ENCODE data around the gene TGFB1I1.
"Not testable (repeated sequence)": the region's sequence is repeated elsewhere in the genome, so short reads cannot be mapped to it uniquely, and the experiment has no call there.

Gene TGFB1I1

GRCh38 chr16:31478956-31479355, 7.0 kb downstream of the TGFB1I1 start:
- ChIA-PET CTCF (no interaction called here), POLR2A (ENCODE audit: low non-redundant PET) (no interaction called here)
- peak overlapping the region; percentile 37; the same call in 1 of the 2 replicates for H3K27ac ChIP-seq
- DNase-seq (ENCODE audit: low spot score) = no peak
- no peak for TF ChIP-seq CTCF (conservative IDR thresholded peaks at IDR 0.05; ENCODE audit: low read depth)

- TF ChIP-seq CTCF (conservative IDR thresholded peaks at IDR 0.05; ENCODE audit: low read depth) = no peak
- H3K27ac ChIP-seq = no peak overlapping the region; the same call in 1 of the 2 replicates
- no peak for DNase-seq (ENCODE audit: low spot score)
- CTCF ChIA-PET = interaction anchor here (0.6 kb wide), 1 partner anchor 231 kb away, joined by 3 read pairs; no protein-coding TSS in a partner anchor
- POLR2A ChIA-PET (ENCODE audit: low non-redundant PET) = no interaction called here
These were observed 7.8 kb downstream of the TGFB1I1 start for GRCh38 chr16:31479751-31480150.

GRCh38 chr16:31480851-31481536, 9.0 kb downstream of the TGFB1I1 start:
- TF ChIP-seq CTCF (conservative IDR thresholded peaks at IDR 0.05; ENCODE audit: low read depth) = no peak
- ChIA-PET POLR2A (ENCODE audit: low non-redundant PET) (no interaction called here), CTCF (interaction anchor here (0.6 to 1.0 kb wide), 2 partner anchors 216 to 273 kb away, joined by 3 to 5 read pairs; no protein-coding TSS in a partner anchor)
- no peak overlapping the region for H3K27ac ChIP-seq
- no peak for DNase-seq (ENCODE audit: low spot score)

GRCh38 chr16:31483081-31483480, 11.1 kb downstream of the TGFB1I1 start, which contains the start of gene SLC5A2:
TSS of gene SLC5A2 (plus strand) at chr16:31483123. CDS start at chr16:31483137, 14 bp downstream.
- TF ChIP-seq CTCF (conservative IDR thresholded peaks at IDR 0.05; ENCODE audit: low read depth) = no peak
- DNase-seq (ENCODE audit: low spot score) = no peak
- no peak within 1 kb of the TSS for H3K27ac ChIP-seq
- ChIA-PET CTCF (no interaction called here), POLR2A (ENCODE audit: low non-redundant PET) (no interaction called here)

- POLR2A ChIA-PET (ENCODE audit: low non-redundant PET); DNase-seq (ENCODE audit: low spot score); H3K27ac ChIP-seq: not testable (repeated sequence)
- CTCF ChIA-PET = interaction anchor here (0.7 kb wide), 1 partner anchor 12 kb away, joined by 5 read pairs; no protein-coding TSS in a partner anchor
These were observed 12.1 kb downstream of the TGFB1I1 start for GRCh38 chr16:31484048-31484447.

- ChIA-PET POLR2A (ENCODE audit: low non-redundant PET) (no interaction called here), CTCF (interaction anchor here (0.7 kb wide), 1 partner anchor 12 kb away, joined by 5 read pairs; no protein-coding TSS in a partner anchor)
- no peak for TF ChIP-seq CTCF (conservative IDR thresholded peaks at IDR 0.05; ENCODE audit: low read depth)
- DNase-seq (ENCODE audit: low spot score) = no peak
- no peak overlapping the region for H3K27ac ChIP-seq
These were observed 12.7 kb downstream of the TGFB1I1 start for GRCh38 chr16:31484491-31485171.

- H3K27ac ChIP-seq = no peak overlapping the region
- POLR2A ChIA-PET (ENCODE audit: low non-redundant PET) = no interaction called here
- CTCF ChIA-PET = no interaction called here
- TF ChIP-seq CTCF (conservative IDR thresholded peaks at IDR 0.05; ENCODE audit: low read depth) = no peak
- DNase-seq (ENCODE audit: low spot score) = no peak
These were observed 13.6 kb downstream of the TGFB1I1 start for GRCh38 chr16:31485571-31485970.
